KMS-11 (cell line): ENCODE data around the gene APOL2.

Experiments
- H2AFZ ChIP-seq: fragments of 200-600 bp; sonication (generic); 2 replicates; pipeline ENCODE4 v1.6.1; 2016; ENCODE audit warnings: antibody characterized with exemption, mixed run types, low read depth
- H3K27ac ChIP-seq: fragments of 200-600 bp; sonication (generic); 2 replicates; pipeline ENCODE4 v1.6.1; 2016; ENCODE audit warnings: mild to moderate bottlenecking, mixed run types
- H3K27me3 ChIP-seq: fragments of 200-600 bp; sonication (generic); 2 replicates; pipeline ENCODE4 v1.6.1; 2017; ENCODE audit warnings: mild to moderate bottlenecking, low read depth, mixed run types, moderate library complexity; ENCODE audit not compliant: insufficient read depth
- H3K36me3 ChIP-seq: fragments of 200-600 bp; sonication (generic); 2 replicates; pipeline ENCODE4 v1.6.1; 2017; ENCODE audit warnings: mild to moderate bottlenecking, mixed run types; ENCODE audit not compliant: insufficient read depth
- H3K4me1 ChIP-seq: fragments of 200-600 bp; sonication (generic); 2 replicates; pipeline ENCODE4 v1.6.1; 2016; ENCODE audit warnings: mild to moderate bottlenecking, low read depth, mixed run types; ENCODE audit not compliant: poor library complexity, severe bottlenecking
- H3K4me2 ChIP-seq: fragments of 200-600 bp; sonication (generic); 2 replicates; pipeline ENCODE4 v1.7.0; 2016; ENCODE audit warnings: mild to moderate bottlenecking, mixed run types
- H3K4me3 ChIP-seq: fragments of 200-600 bp; sonication (generic); IDR thresholded peaks from 2 replicates; pipeline ENCODE4 v1.6.1; 2017; ENCODE audit warnings: low read depth, low read length, mixed read lengths; ENCODE audit not compliant: insufficient read depth
- H3K79me2 ChIP-seq: fragments of 200-600 bp; sonication (generic); 2 replicates; pipeline ENCODE4 v1.6.1; 2016; ENCODE audit warnings: low read depth, mixed run types; ENCODE audit not compliant: insufficient read depth
- H3K9ac ChIP-seq: fragments of 200-600 bp; sonication (generic); 2 replicates; pipeline ENCODE4 v1.6.1; 2016; ENCODE audit warnings: mild to moderate bottlenecking, mixed run types
- H4K20me1 ChIP-seq: fragments of 200-600 bp; sonication (generic); 2 replicates; pipeline ENCODE4 v1.6.1; 2016; ENCODE audit warnings: mild to moderate bottlenecking, mixed run types; ENCODE audit not compliant: insufficient read depth
- CTCF ChIP-seq: fragments of 200-600 bp; sonication (generic); conservative IDR thresholded peaks from 2 replicates; pipeline ENCODE4 v1.6.1; 2017; ENCODE audit warnings: low read depth, mild to moderate bottlenecking, antibody characterized with exemption, low read length, moderate library complexity, mixed read lengths

Gene APOL2

DNA sequence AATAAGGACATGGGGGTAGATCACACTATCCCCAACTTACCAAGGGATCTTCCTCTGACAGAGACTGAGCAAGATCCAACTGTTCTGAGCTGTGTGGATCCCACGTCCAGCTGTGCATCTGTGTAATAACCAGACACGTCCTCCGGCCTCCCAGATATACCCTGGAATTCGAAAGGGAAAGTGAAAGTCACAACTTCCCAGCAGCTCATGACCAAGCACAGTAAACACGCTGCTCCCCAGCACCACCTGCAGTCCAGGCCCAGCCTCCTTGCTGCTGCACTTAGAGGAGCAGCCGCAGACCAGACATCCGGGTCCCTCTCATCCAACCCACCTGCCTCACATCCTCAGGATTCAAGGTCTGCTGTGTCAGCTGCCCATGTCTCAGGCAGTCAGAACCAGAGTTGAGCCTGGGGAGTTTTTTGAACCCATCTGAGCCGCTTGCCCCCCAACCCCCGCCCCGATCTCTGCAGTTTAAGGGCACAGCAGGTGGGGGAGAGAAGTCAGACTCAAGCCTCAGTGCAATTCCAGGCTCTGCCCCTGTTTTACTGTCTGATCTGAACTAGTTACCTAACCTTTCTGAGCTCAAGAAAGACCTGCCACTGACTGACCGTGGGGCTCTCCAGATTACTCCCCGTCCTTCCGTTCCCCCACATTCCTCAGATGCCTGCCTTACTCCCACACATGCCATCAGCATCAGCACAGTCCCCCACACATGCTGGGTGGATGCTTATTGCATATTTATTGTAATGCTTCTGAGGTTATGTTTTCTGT, at the start of gene APOL2:
APOL2 (minus strand) TSS at position 127 of the 771 bp plus-strand sequence. CDS start 6,365 bp downstream, outside the sequence.
- no peaks in the 10 kb centered on the region for H3K36me3 ChIP-seq
- H3K27ac ChIP-seq, result peak within 1 kb of the TSS; percentile 66
- H3K27me3 ChIP-seq, result no peaks in the 10 kb centered on the region
- no peak within 1 kb of the TSS for H3K4me3 ChIP-seq
- no peaks in the 10 kb centered on the region for H4K20me1 ChIP-seq
- H3K79me2 ChIP-seq, result peaks cover 36% of the 10 kb centered on the region
- peak within 1 kb of the TSS; percentile 66 for H3K9ac ChIP-seq
- H3K4me1 ChIP-seq, result peaks cover 26% of the 10 kb centered on the region
- H3K4me2 ChIP-seq, result peak within 1 kb of the TSS; percentile 97
- peak within 1 kb of the TSS; percentile 72 for H2AFZ ChIP-seq
- peak; percentile 61 for TF ChIP-seq CTCF

GRCh38 chr22:36288571-36289405, 49.5 kb upstream of the APOL2 start:
- H3K79me2 ChIP-seq, result no peaks in the 10 kb centered on the region
- no peaks in the 10 kb centered on the region for H3K27me3 ChIP-seq
- no peak overlapping the region for H2AFZ ChIP-seq
- H3K4me2 ChIP-seq, result no peak overlapping the region; the same call in 1 of the 2 replicates
- H4K20me1 ChIP-seq, result no peaks in the 10 kb centered on the region
- H3K9ac ChIP-seq, result no peak overlapping the region
- H3K4me3 ChIP-seq, result no peak overlapping the region
- H3K36me3 ChIP-seq, result no peaks in the 10 kb centered on the region; the same call in 1 of the 2 replicates
- no peak overlapping the region for H3K27ac ChIP-seq
- peaks cover 40% of the 10 kb centered on the region for H3K4me1 ChIP-seq
- no peak for TF ChIP-seq CTCF

DNA sequence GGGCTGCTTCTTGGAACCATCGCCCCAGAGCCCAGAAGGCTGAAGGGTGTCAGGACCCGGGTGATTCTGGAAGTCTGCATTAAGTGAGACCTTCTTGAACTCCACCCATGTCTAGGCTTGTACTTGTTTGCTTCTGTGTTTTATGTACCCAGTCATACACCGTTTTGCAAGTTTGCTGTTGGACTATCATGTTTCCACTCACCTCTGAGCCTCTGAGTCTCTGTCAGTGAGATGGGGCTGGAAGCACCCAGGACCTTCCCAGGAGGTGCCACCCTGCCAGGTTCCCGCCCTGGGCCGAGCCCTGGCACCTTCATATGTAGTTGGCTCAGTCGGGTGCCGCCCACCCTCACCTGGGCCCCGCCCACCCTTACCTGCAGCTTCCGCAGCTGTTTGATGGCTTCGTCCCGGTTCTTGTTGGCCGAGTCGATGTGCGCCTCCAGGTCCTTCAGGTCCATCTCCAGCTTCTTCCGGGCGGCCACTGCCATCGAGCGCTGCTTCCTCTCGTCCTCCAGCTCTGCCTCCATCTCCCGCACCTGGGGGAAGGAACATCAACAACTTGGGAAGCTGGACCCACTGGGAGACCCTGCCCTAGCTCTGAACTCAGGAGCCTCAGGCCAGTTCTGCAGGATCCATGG, 48.7 kb upstream of the APOL2 start:
- TF ChIP-seq CTCF, result no peak
- H3K36me3 ChIP-seq, result no peaks in the 10 kb centered on the region; the same call in 1 of the 2 replicates

More for the DNA sequence above, 48.7 kb upstream of the APOL2 start:
- peak overlapping the region; percentile 6; the same call in 1 of the 2 replicates for H3K4me2 ChIP-seq
- no peaks in the 10 kb centered on the region for H3K27me3 ChIP-seq
- H3K4me3 ChIP-seq, result no peak overlapping the region
- H3K4me1 ChIP-seq, result peaks cover 40% of the 10 kb centered on the region
- H3K79me2 ChIP-seq, result no peaks in the 10 kb centered on the region
- H3K9ac ChIP-seq, result no peak overlapping the region
- no peaks in the 10 kb centered on the region for H4K20me1 ChIP-seq
- H2AFZ ChIP-seq, result no peak overlapping the region
- H3K27ac ChIP-seq, result no peak overlapping the region; the same call in 1 of the 2 replicates
